Measurements from ENCODE around the gene TRABD2B. TPM values are rescaled to one million over a fixed set of nuclear protein-coding genes. Genes with fewer than 3 reads are reported as not detected.

The TRABD2B gene
- total and polyA plus RNA-seq, 2 of the 13 experiments (the other 11 are each of a cell fraction or from before 2014, with no cell fraction given), result 0.04 TPM; not detected in 1

DNA sequence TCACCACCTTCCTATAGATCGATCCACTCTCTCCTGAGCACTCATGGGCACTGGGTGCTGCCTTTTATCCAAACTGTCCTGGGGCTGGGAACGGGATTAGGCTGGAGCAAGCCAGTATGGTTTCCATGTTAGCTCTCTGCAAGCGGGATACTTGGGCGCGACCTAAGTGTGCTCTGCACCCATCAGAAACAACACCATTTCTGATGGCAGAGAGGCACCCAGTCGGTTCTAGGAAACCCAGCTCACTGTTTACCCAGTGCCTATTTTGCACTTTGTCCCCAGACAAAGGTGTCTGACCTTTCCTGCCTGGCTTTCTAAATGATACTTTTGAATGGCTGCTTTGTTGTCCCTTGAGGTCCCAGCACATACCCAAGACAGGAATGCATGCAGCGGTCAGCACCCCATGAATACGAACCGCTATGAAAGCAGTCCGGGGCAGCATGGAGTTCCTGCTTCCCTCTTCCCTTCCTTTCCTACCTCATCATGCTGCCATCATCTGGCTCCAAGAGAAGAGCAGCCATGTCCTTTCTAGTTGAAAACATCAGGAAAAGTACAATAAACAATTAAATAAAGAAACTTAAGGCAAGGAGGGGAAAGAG is 83.9 kb downstream of the TRABD2B start (continued):
- 0 out of 2 replicates have a peak, but pooled peaks have one; percentile 38 for TF ChIP-seq JUNB (CRISPR knock-in tag; IDR thresholded peaks at IDR 0.05; ENCODE audit: borderline replicate concordance)
- TF ChIP-seq, protein P1, sequence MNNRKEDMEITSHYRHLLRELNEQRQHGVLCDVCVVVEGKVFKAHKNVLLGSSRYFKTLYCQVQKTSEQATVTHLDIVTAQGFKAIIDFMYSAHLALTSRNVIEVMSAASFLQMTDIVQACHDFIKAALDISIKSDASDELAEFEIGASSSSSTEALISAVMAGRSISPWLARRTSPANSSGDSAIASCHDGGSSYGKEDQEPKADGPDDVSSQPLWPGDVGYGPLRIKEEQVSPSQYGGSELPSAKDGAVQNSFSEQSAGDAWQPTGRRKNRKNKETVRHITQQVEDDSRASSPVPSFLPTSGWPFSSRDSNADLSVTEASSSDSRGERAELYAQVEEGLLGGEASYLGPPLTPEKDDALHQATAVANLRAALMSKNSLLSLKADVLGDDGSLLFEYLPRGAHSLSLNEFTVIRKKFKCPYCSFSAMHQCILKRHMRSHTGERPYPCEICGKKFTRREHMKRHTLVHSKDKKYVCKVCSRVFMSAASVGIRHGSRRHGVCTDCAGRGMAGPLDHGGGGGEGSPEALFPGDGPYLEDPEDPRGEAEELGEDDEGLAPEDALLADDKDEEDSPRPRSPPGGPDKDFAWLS (CRISPR knock-in tag; IDR thresholded peaks at IDR 0.05; ENCODE audit: borderline replicate concordance), result 0 out of 2 replicates have a peak, but pooled peaks have one; percentile 71
- TF ChIP-seq KLF13 (CRISPR knock-in tag; IDR thresholded peaks at IDR 0.05), result no peak
- no peak for TF ChIP-seq ZNF333 (CRISPR knock-in tag; IDR thresholded peaks at IDR 0.05; ENCODE audit: borderline replicate concordance)
- TF ChIP-seq ZNF772 (CRISPR knock-in tag; IDR thresholded peaks at IDR 0.05), result peak; percentile 45
- TF ChIP-seq, protein P2, sequence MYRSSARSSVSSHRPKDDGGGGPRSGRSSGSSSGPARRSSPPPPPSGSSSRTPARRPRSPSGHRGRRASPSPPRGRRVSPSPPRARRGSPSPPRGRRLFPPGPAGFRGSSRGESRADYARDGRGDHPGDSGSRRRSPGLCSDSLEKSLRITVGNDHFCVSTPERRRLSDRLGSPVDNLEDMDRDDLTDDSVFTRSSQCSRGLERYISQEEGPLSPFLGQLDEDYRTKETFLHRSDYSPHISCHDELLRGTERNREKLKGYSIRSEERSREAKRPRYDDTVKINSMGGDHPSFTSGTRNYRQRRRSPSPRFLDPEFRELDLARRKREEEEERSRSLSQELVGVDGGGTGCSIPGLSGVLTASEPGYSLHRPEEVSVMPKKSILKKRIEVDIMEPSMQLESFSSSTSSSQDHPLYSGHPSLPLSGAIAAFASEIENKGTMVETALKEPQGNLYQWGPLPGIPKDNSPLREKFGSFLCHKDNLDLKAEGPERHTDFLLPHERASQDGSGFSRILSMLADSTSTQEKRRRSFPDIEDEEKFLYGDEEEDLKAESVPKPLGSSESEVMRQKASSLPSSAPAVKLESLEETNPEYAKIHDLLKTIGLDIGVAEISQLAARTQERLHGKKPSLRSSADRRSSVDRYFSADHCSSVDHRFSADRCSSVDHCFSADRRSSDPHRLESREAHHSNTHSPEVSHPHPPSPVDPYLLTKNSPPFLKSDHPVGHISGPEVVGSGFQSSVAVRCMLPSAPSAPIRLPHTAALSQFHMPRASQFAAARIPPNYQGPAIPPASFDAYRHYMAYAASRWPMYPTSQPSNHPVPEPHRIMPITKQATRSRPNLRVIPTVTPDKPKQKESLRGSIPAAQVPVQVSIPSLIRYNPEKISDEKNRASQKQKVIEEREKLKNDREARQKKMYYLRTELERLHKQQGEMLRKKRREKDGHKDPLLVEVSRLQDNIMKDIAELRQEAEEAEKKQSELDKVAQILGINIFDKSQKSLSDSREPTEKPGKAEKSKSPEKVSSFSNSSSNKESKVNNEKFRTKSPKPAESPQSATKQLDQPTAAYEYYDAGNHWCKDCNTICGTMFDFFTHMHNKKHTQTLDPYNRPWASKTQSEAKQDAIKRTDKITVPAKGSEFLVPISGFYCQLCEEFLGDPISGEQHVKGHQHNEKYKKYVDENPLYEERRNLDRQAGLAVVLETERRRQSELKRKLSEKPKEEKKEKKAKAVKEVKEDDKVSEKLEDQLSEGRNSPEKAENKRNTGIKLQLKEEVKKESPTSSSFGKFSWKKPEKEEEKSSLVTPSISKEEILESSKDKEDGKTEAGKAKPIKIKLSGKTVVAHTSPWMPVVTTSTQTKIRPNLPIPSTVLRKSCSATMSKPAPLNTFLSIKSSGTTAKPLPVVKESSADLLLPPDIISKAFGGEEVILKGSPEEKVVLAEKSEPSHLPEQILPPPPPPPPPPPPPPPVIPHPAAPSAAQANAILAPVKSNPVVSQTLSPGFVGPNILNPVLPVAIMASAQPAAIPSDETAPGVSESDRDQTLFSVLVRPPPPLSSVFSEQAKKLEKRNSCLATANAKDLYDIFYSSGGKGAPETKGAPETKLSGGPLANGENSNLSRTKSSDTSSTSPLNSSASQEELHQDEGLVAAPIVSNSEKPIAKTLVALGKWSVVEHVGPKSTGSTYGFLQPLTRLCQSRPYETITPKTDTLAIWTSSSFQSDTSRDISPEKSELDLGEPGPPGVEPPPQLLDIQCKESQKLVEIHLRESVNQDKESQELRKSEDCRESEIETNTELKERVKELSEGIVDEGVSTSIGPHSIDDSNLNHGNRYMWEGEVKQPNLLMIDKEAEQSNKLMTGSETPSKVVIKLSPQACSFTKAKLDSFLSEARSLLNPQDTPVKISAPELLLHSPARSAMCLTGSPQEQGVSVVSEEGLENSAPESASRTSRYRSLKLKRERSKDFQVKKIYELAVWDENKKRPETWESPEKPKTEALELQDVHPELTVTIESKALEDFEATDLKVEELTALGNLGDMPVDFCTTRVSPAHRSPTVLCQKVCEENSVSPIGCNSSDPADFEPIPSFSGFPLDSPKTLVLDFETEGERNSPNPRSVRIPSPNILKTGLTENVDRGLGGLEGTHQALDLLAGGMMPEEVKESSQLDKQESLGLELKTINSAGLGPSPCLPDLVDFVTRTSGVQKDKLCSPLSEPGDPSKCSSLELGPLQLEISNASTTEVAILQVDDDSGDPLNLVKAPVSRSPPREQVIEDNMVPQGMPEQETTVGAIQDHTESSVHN (CRISPR knock-in tag; IDR thresholded peaks at IDR 0.05), result 0 out of 2 replicates have a peak, but pooled peaks have one; percentile 32
- 0 out of 2 replicates have a peak, but pooled peaks have one; percentile 61 for TF ChIP-seq HOXA5 (CRISPR knock-in tag; IDR thresholded peaks at IDR 0.05)
- no peak for TF ChIP-seq ZNF775 (CRISPR knock-in tag; IDR thresholded peaks at IDR 0.05; ENCODE audit: borderline replicate concordance)
- TF ChIP-seq, protein P3, sequence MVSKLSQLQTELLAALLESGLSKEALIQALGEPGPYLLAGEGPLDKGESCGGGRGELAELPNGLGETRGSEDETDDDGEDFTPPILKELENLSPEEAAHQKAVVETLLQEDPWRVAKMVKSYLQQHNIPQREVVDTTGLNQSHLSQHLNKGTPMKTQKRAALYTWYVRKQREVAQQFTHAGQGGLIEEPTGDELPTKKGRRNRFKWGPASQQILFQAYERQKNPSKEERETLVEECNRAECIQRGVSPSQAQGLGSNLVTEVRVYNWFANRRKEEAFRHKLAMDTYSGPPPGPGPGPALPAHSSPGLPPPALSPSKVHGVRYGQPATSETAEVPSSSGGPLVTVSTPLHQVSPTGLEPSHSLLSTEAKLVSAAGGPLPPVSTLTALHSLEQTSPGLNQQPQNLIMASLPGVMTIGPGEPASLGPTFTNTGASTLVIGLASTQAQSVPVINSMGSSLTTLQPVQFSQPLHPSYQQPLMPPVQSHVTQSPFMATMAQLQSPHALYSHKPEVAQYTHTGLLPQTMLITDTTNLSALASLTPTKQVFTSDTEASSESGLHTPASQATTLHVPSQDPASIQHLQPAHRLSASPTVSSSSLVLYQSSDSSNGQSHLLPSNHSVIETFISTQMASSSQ (IDR thresholded peaks at IDR 0.05; ENCODE audit: low read depth), result peak; percentile 51; the same call in 1 of the 2 replicates
- TF ChIP-seq, protein P3 (CRISPR knock-in tag; IDR thresholded peaks at IDR 0.05; ENCODE audit: borderline replicate concordance), result peak; percentile 84; the same call in 1 of the 2 replicates
- peak; percentile 86; the same call in 1 of the 2 replicates for TF ChIP-seq MIXL1 (CRISPR knock-in tag; IDR thresholded peaks at IDR 0.05)
- no peak for TF ChIP-seq EED (CRISPR knock-in tag; IDR thresholded peaks at IDR 0.05)
- peak; percentile 75 for TF ChIP-seq KAT8 (CRISPR knock-in tag; IDR thresholded peaks at IDR 0.05)
- peak; percentile 61; the same call in 1 of the 2 replicates for TF ChIP-seq ZMYM2 (CRISPR knock-in tag; IDR thresholded peaks at IDR 0.05)
- TF ChIP-seq HDAC2 (CRISPR knock-in tag; IDR thresholded peaks at IDR 0.05), result peak; percentile 97
